Thyroid gland (tissue), 4 donors: Measurements from ENCODE around the gene RAB11FIP3.

Experiments used
- CTCF ChIP-seq, 6 experiments: fragments of 200-600 bp in 3 of 6; fragments of 450-650 bp in 3 of 6; sonication (generic) in 3 of 6; IDR thresholded peaks; one replicate each; pipeline ENCODE4 v1.5.1; 2016 to 2019; ENCODE audit warnings: antibody characterized with exemption in 6 of 6, mild to moderate bottlenecking in 2 of 6, inconsistent platforms in 1 of 6, moderate library complexity in 1 of 6
- POLR2A ChIP-seq, 2 donors: fragments of 450-650 bp; IDR thresholded peaks; one replicate each; pipeline ENCODE4 v1.6.1; 2017; ENCODE audit warnings: antibody characterized with exemption in 2 of 2, mild to moderate bottlenecking in 2 of 2, moderate library complexity in 1 of 2

GRCh38 chr16:568401-569258 lies 143.2 kb downstream of the RAB11FIP3 start:
- TF ChIP-seq CTCF (IDR thresholded peaks at IDR 0.05) (no peak), POLR2A (IDR thresholded peaks at IDR 0.05) (no peak)
